ENCODE measurements around the gene GXYLT2. TPM values are rescaled to one million over a fixed set of nuclear protein-coding genes. Genes with fewer than 3 reads are reported as not detected.

GXYLT2 gene
- total and polyA plus RNA-seq, 2 experiments from 2014 or later = 2.0 to 5.8 TPM

GRCh38 chr3:72950372-72950771 lies 62.5 kb downstream of the GXYLT2 start (continued):
- TF ChIP-seq ZNF462 (CRISPR knock-in tag; IDR thresholded peaks at IDR 0.05) (no peak), EZH2phosphoT487 (IDR thresholded peaks at IDR 0.05; ENCODE audit: unreplicated experiment) (no peak), CTCF (conservative IDR thresholded peaks at IDR 0.05; ENCODE audit: low read depth in 2 of 2) (no peak), NANOG (IDR thresholded peaks at IDR 0.05; ENCODE audit: borderline replicate concordance) (no peak), REST (IDR thresholded peaks at IDR 0.05; ENCODE audit: unreplicated experiment) (no peak), ZNF331 (CRISPR knock-in tag; IDR thresholded peaks at IDR 0.05; ENCODE audit: low read depth) (no peak), STAT1 (IDR thresholded peaks at IDR 0.05; ENCODE audit: unreplicated experiment) (no peak), ETS1 (IDR thresholded peaks at IDR 0.05) (no peak)

Data from GM23338 (cell line).